C4-2B (cell line): ENCODE data around the gene PRDM1.

Experiments
- ZFX ChIP-seq: fragments of 450-650 bp; IDR thresholded peaks from 2 replicates; pipeline ENCODE4 v1.6.1; 2017
- TF ChIP-seq, protein P1 (sequence below): fragments of 450-650 bp; conservative IDR thresholded peaks from 2 replicates; pipeline ENCODE4 v1.5.1; 2017; ENCODE audit warnings: mild to moderate bottlenecking

DNA sequence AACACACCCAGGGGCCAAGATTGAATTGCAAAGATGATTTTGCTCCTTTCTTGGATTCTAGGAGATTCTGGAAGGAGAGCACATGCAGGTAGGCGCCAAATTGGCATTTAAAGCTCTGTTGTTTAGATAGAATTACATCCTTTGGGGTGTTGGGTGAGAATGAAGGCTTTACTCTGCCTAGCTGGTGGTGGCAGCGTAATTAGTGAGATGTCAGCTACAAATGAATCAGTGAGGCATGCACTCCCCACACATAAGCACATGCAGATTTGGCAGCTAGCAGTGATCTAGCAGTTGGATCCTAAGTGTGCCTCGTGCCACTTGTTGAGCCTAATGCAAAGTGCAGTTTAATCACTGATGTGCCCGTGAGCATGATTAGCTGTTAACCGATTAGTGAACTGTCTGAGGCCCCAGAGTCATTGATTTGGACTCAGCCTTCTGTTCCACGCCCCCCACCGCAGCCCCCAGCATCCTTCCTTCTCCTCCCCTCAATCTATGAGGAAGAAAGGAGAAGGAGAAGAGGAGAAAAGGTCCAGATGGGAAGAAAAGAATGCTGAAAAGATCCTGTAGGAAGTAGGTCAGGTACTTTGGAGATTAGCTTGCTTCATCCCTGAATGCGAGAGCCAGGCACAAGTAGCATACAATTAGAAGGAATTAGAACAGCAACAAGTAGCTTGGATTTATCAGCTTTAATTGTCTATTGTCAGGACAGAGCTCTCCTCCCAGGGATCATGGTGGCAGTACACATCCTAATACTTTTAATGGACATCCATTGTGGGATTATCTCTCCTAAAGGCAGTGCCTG is 6.0 kb upstream of the PRDM1 start:
- TF ChIP-seq, protein P1, sequence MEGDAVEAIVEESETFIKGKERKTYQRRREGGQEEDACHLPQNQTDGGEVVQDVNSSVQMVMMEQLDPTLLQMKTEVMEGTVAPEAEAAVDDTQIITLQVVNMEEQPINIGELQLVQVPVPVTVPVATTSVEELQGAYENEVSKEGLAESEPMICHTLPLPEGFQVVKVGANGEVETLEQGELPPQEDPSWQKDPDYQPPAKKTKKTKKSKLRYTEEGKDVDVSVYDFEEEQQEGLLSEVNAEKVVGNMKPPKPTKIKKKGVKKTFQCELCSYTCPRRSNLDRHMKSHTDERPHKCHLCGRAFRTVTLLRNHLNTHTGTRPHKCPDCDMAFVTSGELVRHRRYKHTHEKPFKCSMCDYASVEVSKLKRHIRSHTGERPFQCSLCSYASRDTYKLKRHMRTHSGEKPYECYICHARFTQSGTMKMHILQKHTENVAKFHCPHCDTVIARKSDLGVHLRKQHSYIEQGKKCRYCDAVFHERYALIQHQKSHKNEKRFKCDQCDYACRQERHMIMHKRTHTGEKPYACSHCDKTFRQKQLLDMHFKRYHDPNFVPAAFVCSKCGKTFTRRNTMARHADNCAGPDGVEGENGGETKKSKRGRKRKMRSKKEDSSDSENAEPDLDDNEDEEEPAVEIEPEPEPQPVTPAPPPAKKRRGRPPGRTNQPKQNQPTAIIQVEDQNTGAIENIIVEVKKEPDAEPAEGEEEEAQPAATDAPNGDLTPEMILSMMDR: no peak
- TF ChIP-seq ZFX: no peak
